WTC11 (cell line): ENCODE data around the gene MYO9A. TPM values are rescaled to one million over a fixed set of nuclear protein-coding genes. Genes with fewer than 3 reads are reported as not detected.

Source experiments
- ATAC-seq: fragments of 200-7000 bp; cut with Tn5 transposase; 2 replicates; pipeline ENCODE4 v1.10.0; 2021; ENCODE audit warnings: mild to moderate bottlenecking, moderate library complexity
- CTCF ChIA-PET: fragments of 300-600 bp; sonication (Branson Sonifier 250); formaldehyde crosslinking; loops from one replicate; lab custom pipeline; 2021; ENCODE audit warnings: antibody characterized with exemption; lab: Charles Lee
- POLR2A ChIA-PET: fragments of 350-600 bp; sonication (Branson Sonifier 250); formaldehyde crosslinking; loops from one replicate; lab custom pipeline; 2021; ENCODE audit warnings: antibody characterized with exemption; lab: Charles Lee
- DNase-seq: peaks from one replicate; pipeline ENCODE4 v3.0.0; 2021; ENCODE audit warnings: low spot score
- H3K27ac Mint-ChIP-seq: 2 replicates; pipeline ENCODE4 v1.8.0; 2021; ENCODE audit warnings: mixed read lengths
- H3K27me3 Mint-ChIP-seq: 2 replicates; pipeline ENCODE4 v1.8.0; 2021; ENCODE audit warnings: low read depth, mild to moderate bottlenecking, moderate library complexity, mixed read lengths
- H3K36me3 Mint-ChIP-seq: 2 replicates; pipeline ENCODE4 v1.8.0; 2021; ENCODE audit warnings: mixed read lengths
- H3K4me1 Mint-ChIP-seq: 2 replicates; pipeline ENCODE4 v1.8.0; 2022; ENCODE audit warnings: mixed read lengths
- H3K4me3 Mint-ChIP-seq: 2 replicates; pipeline ENCODE4 v1.8.0; 2021; ENCODE audit warnings: mild to moderate bottlenecking, moderate library complexity, mixed read lengths
- H3K9me3 Mint-ChIP-seq: 2 replicates; pipeline ENCODE4 v1.8.0; 2021; ENCODE audit warnings: mixed read lengths
- CDX4 ChIP-seq: fragments of 250-450 bp; sonication (Bioruptor Pico); IDR thresholded peaks from 2 replicates; pipeline ENCODE4 v1.9.0; 2021; ENCODE audit warnings: moderate library complexity, mild to moderate bottlenecking, inconsistent platforms, borderline replicate concordance
- E2F1 ChIP-seq: sonication (generic); formaldehyde crosslinking; IDR thresholded peaks from 2 replicates; pipeline ENCODE4 v1.8.0; 2022; ENCODE audit warnings: mild to moderate bottlenecking, missing genetic modification reagents
- ELF4 ChIP-seq: sonication (generic); formaldehyde crosslinking; IDR thresholded peaks from 2 replicates; pipeline ENCODE4 v1.8.1; 2022; ENCODE audit warnings: low read depth, mild to moderate bottlenecking, moderate library complexity, missing genetic modification reagents
- FOXP1 ChIP-seq: sonication (generic); formaldehyde crosslinking; IDR thresholded peaks from 2 replicates; pipeline ENCODE4 v1.8.0; 2022; ENCODE audit warnings: missing genetic modification reagents, mild to moderate bottlenecking, moderate library complexity, borderline replicate concordance
- HMGXB4 ChIP-seq: sonication (generic); formaldehyde crosslinking; IDR thresholded peaks from 2 replicates; pipeline ENCODE4 v1.8.1; 2023; ENCODE audit warnings: mild to moderate bottlenecking, moderate library complexity, missing genetic modification reagents
- NFATC4 ChIP-seq: fragments of 250-450 bp; sonication (Bioruptor Pico); IDR thresholded peaks from 2 replicates; pipeline ENCODE4 v1.9.0; 2021; ENCODE audit warnings: mild to moderate bottlenecking
- NR1H2 ChIP-seq: sonication (generic); formaldehyde crosslinking; IDR thresholded peaks from 2 replicates; pipeline ENCODE4 v1.9.0; 2021; ENCODE audit warnings: mild to moderate bottlenecking, moderate library complexity, missing genetic modification reagents
- OVOL2 ChIP-seq: fragments of 250-450 bp; sonication (Bioruptor Pico); IDR thresholded peaks from 2 replicates; pipeline ENCODE4 v1.9.0; 2021; ENCODE audit warnings: mild to moderate bottlenecking, borderline replicate concordance
- SMAD4 ChIP-seq: sonication (generic); formaldehyde crosslinking; IDR thresholded peaks from 2 replicates; pipeline ENCODE4 v1.8.0; 2022; ENCODE audit warnings: mild to moderate bottlenecking, missing genetic modification reagents
- TEAD4 ChIP-seq: sonication (generic); formaldehyde crosslinking; IDR thresholded peaks from 2 replicates; pipeline ENCODE4 v1.8.0; 2022; ENCODE audit warnings: mild to moderate bottlenecking, missing genetic modification reagents
- ZNF121 ChIP-seq: sonication (generic); formaldehyde crosslinking; IDR thresholded peaks from 2 replicates; pipeline ENCODE4 v1.8.0; 2023; ENCODE audit warnings: missing genetic modification reagents
- ZNF138 ChIP-seq: sonication (generic); formaldehyde crosslinking; conservative IDR thresholded peaks from 2 replicates; pipeline ENCODE4 v1.8.1; 2022; ENCODE audit warnings: mild to moderate bottlenecking, moderate library complexity, missing genetic modification reagents
- ZNF263 ChIP-seq: sonication (generic); formaldehyde crosslinking; IDR thresholded peaks from 2 replicates; pipeline ENCODE4 v1.8.1; 2022; ENCODE audit warnings: low read depth, mild to moderate bottlenecking, moderate library complexity, missing genetic modification reagents
- ZNF416 ChIP-seq: fragments of 250-450 bp; sonication (Bioruptor Pico); IDR thresholded peaks from 2 replicates; pipeline ENCODE4 v1.9.0; 2021; ENCODE audit warnings: mild to moderate bottlenecking, inconsistent platforms
- ZNF532 ChIP-seq: fragments of 250-450 bp; sonication (Bioruptor Pico); IDR thresholded peaks from 2 replicates; pipeline ENCODE4 v1.9.0; 2021; ENCODE audit warnings: mild to moderate bottlenecking, borderline replicate concordance
- total RNA-seq: library from RNA; stranded (reverse); gene quantifications from 3 replicates; pipeline ENCODE4 v1.2.3, GENCODE V29; 2021

MYO9A gene
- total RNA-seq, 1 experiment from 2014 or later, result 23.5 TPM

GRCh38 chr15:71790081-71790480 lies 327.9 kb downstream of the MYO9A start (continued):
- TF ChIP-seq HMGXB4 (CRISPR knock-in tag) (no peak), OVOL2 (CRISPR knock-in tag) (no peak), SMAD4 (no peak), ELF4 (CRISPR knock-in tag) (no peak)

GRCh38 chr15:71789616-71790015 lies 328.3 kb downstream of the MYO9A start:
- H3K9me3 Mint-ChIP-seq, result no peaks in the 10 kb centered on the region
- H3K27me3 Mint-ChIP-seq, result no peaks in the 10 kb centered on the region; the same call in 1 of the 2 replicates
- ATAC-seq, result no peak
- POLR2A ChIA-PET, result no interaction called here
- no peak overlapping the region for H3K4me3 Mint-ChIP-seq
- CTCF ChIA-PET, result interaction anchor here (0.8 to 1.9 kb wide), 4 partner anchors 9 to 46 kb away, joined by 4 to 9 read pairs (median 5); no protein-coding TSS in a partner anchor
- H3K36me3 Mint-ChIP-seq, result no peaks in the 10 kb centered on the region; the same call in 1 of the 2 replicates
- TF ChIP-seq NR1H2 (CRISPR knock-in tag) (no peak), ZNF121 (no peak), ZNF138 (CRISPR knock-in tag) (no peak), ZNF532 (CRISPR knock-in tag) (no peak), E2F1 (CRISPR knock-in tag) (no peak), ZNF263 (CRISPR knock-in tag) (no peak), TEAD4 (CRISPR knock-in tag) (no peak), NFATC4 (no peak), ZNF416 (CRISPR knock-in tag) (no peak), FOXP1 (CRISPR knock-in tag) (no peak), CDX4 (CRISPR knock-in tag) (no peak)
- no peaks in the 10 kb centered on the region for H3K4me1 Mint-ChIP-seq
- no peak for DNase-seq
- no peak overlapping the region for H3K27ac Mint-ChIP-seq
